HCT116 (cell line): ENCODE results near the gene MLLT11. TPM values are rescaled to one million over a fixed set of nuclear protein-coding genes. Genes with fewer than 3 reads are reported as not detected.

Experiments
- ATAC-seq: fragments of 200-7000 bp; cut with Tn5 transposase; 2 replicates; pipeline ENCODE4 v1.9.1; 2020; ENCODE audit warnings: mild to moderate bottlenecking, moderate library complexity
- BruUV-seq: library from RNA; stranded (reverse); fragments of 400-500 nt; replicated peaks from 2 replicates; lab custom pipeline; 2021; lab: Mats Ljungman, UMichigan
- CTCF ChIA-PET: fragments of 300-600 bp; sonication (Branson Sonifier 250); formaldehyde crosslinking; loops from one replicate; lab custom pipeline; 2021; ENCODE audit warnings: antibody characterized with exemption; lab: Charles Lee
- POLR2A ChIA-PET: fragments of 300-600, 350-600 bp; sonication (Branson Sonifier 250); formaldehyde crosslinking; loops from one replicate; lab custom pipeline; 2021; ENCODE audit warnings: antibody characterized with exemption; lab: Charles Lee
- RAD21 ChIA-PET, 2 experiments: fragments of 300-600 bp; sonication (Branson Sonifier 250); formaldehyde crosslinking; loops; one replicate each; lab custom pipeline; 2023; ENCODE audit warnings: low total read pairs in 2 of 2; ENCODE audit not compliant: uncharacterized antibody in 2 of 2, unreplicated experiment in 2 of 2, low non-redundant PET in 1 of 2; lab: Charles Lee
- DNase-seq: peaks from one replicate; pipeline ENCODE4 v3.0.0-alpha.2; 2010; ENCODE audit warnings: low read depth, low spot score
- H2AFZ ChIP-seq: fragments of 200-600 bp; shearing (Covaris generic), sonication (generic); 2 replicates; pipeline ENCODE4 v1.6.1; 2017; ENCODE audit warnings: low read depth, mixed run types, mixed read lengths, antibody characterized with exemption, low read length; ENCODE audit not compliant: poor library complexity, severe bottlenecking
- H3K27ac ChIP-seq: 2 replicates; pipeline ENCODE4 v1.5.1; 2012; ENCODE audit warnings: low read depth, low read length
- H3K27me3 ChIP-seq: fragments of 200-600 bp; sonication (generic); 2 replicates; pipeline ENCODE4 v1.6.1; 2016; ENCODE audit warnings: mixed run types, low read length, mixed read lengths; ENCODE audit not compliant: insufficient read depth
- H3K36me3 ChIP-seq, 2 experiments: fragments of 200-500 bp in 1 of 2; fragments of 200-600 bp in 1 of 2; sonication (Bioruptor generic) in 1 of 2; sonication (generic) in 1 of 2; 2 replicates each; pipeline versions ENCODE4 v1.5.1 to v1.6.1; 2014 to 2016; ENCODE audit warnings: low read length in 2 of 2, inconsistent platforms in 1 of 2, mixed read lengths in 1 of 2, mixed run types in 1 of 2; ENCODE audit not compliant: insufficient read depth in 2 of 2, control insufficient read depth in 1 of 2
- H3K4me1 ChIP-seq, 2 experiments: fragments of 200-600 bp in 1 of 2; sonication (generic) in 1 of 2; 2 replicates each; pipeline versions ENCODE4 v1.5.1 to v1.6.1; 2012 to 2017; ENCODE audit warnings: low read length in 2 of 2, inconsistent platforms in 1 of 2, mild to moderate bottlenecking in 1 of 2, mixed read lengths in 1 of 2, mixed run types in 1 of 2, moderate library complexity in 1 of 2; ENCODE audit not compliant: insufficient read depth in 2 of 2, control insufficient read depth in 1 of 2
- H3K4me2 ChIP-seq: fragments of 200-600 bp; sonication (generic); 2 replicates; pipeline ENCODE4 v1.6.1; 2017; ENCODE audit warnings: mixed run types, low read length, mixed read lengths
- H3K4me3 ChIP-seq, 2 experiments: fragments of 200-600 bp in 1 of 2; sonication (generic) in 1 of 2; replicated peaks in 1 of 2; 2 replicates each; pipeline ENCODE4 v1.5.1; 2011 to 2016; ENCODE audit warnings: low read length in 2 of 2, control low read depth in 1 of 2, low read depth in 1 of 2, mild to moderate bottlenecking in 1 of 2, mixed read lengths in 1 of 2, mixed run types in 1 of 2
- H3K79me2 ChIP-seq: fragments of 200-600 bp; sonication (generic); 2 replicates; pipeline ENCODE4 v1.6.1; 2017; ENCODE audit warnings: mild to moderate bottlenecking, mixed run types, low read length, moderate library complexity, mixed read lengths; ENCODE audit not compliant: insufficient read depth
- H3K9ac ChIP-seq: fragments of 200-600 bp; sonication (generic); 2 replicates; pipeline ENCODE4 v1.6.1; 2016; ENCODE audit warnings: low read length, mixed read lengths
- H3K9me2 ChIP-seq: fragments of 200-600 bp; sonication (generic), shearing (Covaris generic); 2 replicates; pipeline ENCODE4 v1.6.1; 2017; ENCODE audit warnings: mixed run types, mild to moderate bottlenecking, moderate library complexity; ENCODE audit not compliant: insufficient read depth
- H3K9me3 ChIP-seq, 2 experiments: fragments of 200-500 bp in 1 of 2; fragments of 200-600 bp in 1 of 2; sonication (Bioruptor generic) in 1 of 2; sonication (generic) in 1 of 2; 2 replicates each; pipeline ENCODE4 v1.6.1; 2014 to 2017; ENCODE audit warnings: low read length in 2 of 2, mixed read lengths in 2 of 2, inconsistent platforms in 1 of 2, low read depth in 1 of 2, mild to moderate bottlenecking in 1 of 2, mixed run types in 1 of 2, moderate library complexity in 1 of 2; ENCODE audit not compliant: control insufficient read depth in 1 of 2, insufficient read depth in 1 of 2
- H4K20me1 ChIP-seq: fragments of 200-600 bp; sonication (generic), shearing (Covaris generic); 2 replicates; pipeline ENCODE4 v1.6.1; 2017; ENCODE audit warnings: mixed run types, mild to moderate bottlenecking, moderate library complexity; ENCODE audit not compliant: insufficient read depth
- ATF3 ChIP-seq: IDR thresholded peaks from 2 replicates; pipeline ENCODE4 v1.6.1; 2012
- CEBPB ChIP-seq: IDR thresholded peaks from 2 replicates; pipeline ENCODE4 v1.6.1; 2012; ENCODE audit warnings: low read depth
- EGR1 ChIP-seq: IDR thresholded peaks from 2 replicates; pipeline ENCODE4 v1.6.1; 2012; ENCODE audit warnings: low read depth
- EZH2phosphoT487 ChIP-seq: fragments of 200-600 bp; IDR thresholded peaks from 2 replicates; pipeline ENCODE4 v1.6.1; 2018; ENCODE audit warnings: antibody characterized with exemption, borderline replicate concordance
- FOSL1 ChIP-seq: IDR thresholded peaks from 2 replicates; pipeline ENCODE4 v1.6.1; 2012; ENCODE audit warnings: low read depth
- RAD21 ChIP-seq: IDR thresholded peaks from 2 replicates; pipeline ENCODE4 v1.6.1; 2012; ENCODE audit warnings: low read depth, mild to moderate bottlenecking
- REST ChIP-seq: IDR thresholded peaks from 2 replicates; pipeline ENCODE4 v1.6.1; 2012; ENCODE audit warnings: low read depth
- SRF ChIP-seq: IDR thresholded peaks from 2 replicates; pipeline ENCODE4 v1.6.1; 2012; ENCODE audit warnings: low read depth
- TCF7L2 ChIP-seq: IDR thresholded peaks from 2 replicates; pipeline ENCODE4 v1.7.0; 2011; ENCODE audit warnings: borderline replicate concordance, inconsistent platforms; ENCODE audit not compliant: insufficient read depth, insufficient read length; ENCODE audit errors: extremely low read depth
- ZNF274 ChIP-seq: fragments of 200-500 bp; sonication (Bioruptor generic); IDR thresholded peaks from 2 replicates; pipeline ENCODE4 v1.6.1; 2014; ENCODE audit warnings: mild to moderate bottlenecking, low read depth, low read length, inconsistent platforms
- intact Hi-C: fragments of 100-400 bp; cut with micrococcal nuclease; formaldehyde crosslinking; loops from 2 replicates; pipeline ENCODE4 v1.10.0; 2022
- total RNA-seq: library from RNA; stranded (reverse); gene quantifications from one replicate; pipeline ENCODE4 v1.2.1, GENCODE V29; 2021; ENCODE audit not compliant: unreplicated experiment
- TF ChIP-seq, protein P1 (sequence below), 3 experiments: fragments of 200-600 bp in 1 of 3; sonication (generic) in 1 of 3; IDR thresholded peaks in 2 of 3; conservative IDR thresholded peaks in 1 of 3; 2 replicates each; pipeline ENCODE4 v1.5.1; 2012 to 2017; ENCODE audit warnings: low read depth in 2 of 3, low read length in 2 of 3, antibody characterized with exemption in 1 of 3, borderline replicate concordance in 1 of 3, control low read depth in 1 of 3, mild to moderate bottlenecking in 1 of 3, mixed read lengths in 1 of 3, mixed run types in 1 of 3, moderate library complexity in 1 of 3; ENCODE audit not compliant: insufficient read depth in 1 of 3
- TF ChIP-seq, protein P2 (sequence below): IDR thresholded peaks from 2 replicates; pipeline ENCODE4 v1.6.1; 2012

The MLLT11 gene
- total RNA-seq, 1 experiment from 2014 or later, result 0.17 TPM

- ChIA-PET RAD21 (no interaction called here), POLR2A (no interaction called here)
- no TSS peak for BruUV-seq
Observed at GRCh38 chr1:151043163-151043562, 17.0 kb upstream of the MLLT11 start.

More at GRCh38 chr1:151043163-151043562, 17.0 kb upstream of the MLLT11 start:
- no peaks in the 10 kb centered on the region for H3K9me3 ChIP-seq
- H3K36me3 ChIP-seq, result no peaks in the 10 kb centered on the region
- H3K9me2 ChIP-seq, result no peaks in the 10 kb centered on the region
- no peak overlapping the region for H3K27ac ChIP-seq
- H3K27me3 ChIP-seq, result no peaks in the 10 kb centered on the region
- intact Hi-C loops, result no loop called here
- DNase-seq (no peak), ATAC-seq (no peak)
- no peaks in the 10 kb centered on the region for H3K4me1 ChIP-seq
- H3K4me2 ChIP-seq, result no peak overlapping the region
- H3K79me2 ChIP-seq, result no peaks in the 10 kb centered on the region
- no peak overlapping the region for H2AFZ ChIP-seq
- no peaks in the 10 kb centered on the region for H4K20me1 ChIP-seq
- no peak overlapping the region for H3K4me3 ChIP-seq
- TF ChIP-seq, protein P1, sequence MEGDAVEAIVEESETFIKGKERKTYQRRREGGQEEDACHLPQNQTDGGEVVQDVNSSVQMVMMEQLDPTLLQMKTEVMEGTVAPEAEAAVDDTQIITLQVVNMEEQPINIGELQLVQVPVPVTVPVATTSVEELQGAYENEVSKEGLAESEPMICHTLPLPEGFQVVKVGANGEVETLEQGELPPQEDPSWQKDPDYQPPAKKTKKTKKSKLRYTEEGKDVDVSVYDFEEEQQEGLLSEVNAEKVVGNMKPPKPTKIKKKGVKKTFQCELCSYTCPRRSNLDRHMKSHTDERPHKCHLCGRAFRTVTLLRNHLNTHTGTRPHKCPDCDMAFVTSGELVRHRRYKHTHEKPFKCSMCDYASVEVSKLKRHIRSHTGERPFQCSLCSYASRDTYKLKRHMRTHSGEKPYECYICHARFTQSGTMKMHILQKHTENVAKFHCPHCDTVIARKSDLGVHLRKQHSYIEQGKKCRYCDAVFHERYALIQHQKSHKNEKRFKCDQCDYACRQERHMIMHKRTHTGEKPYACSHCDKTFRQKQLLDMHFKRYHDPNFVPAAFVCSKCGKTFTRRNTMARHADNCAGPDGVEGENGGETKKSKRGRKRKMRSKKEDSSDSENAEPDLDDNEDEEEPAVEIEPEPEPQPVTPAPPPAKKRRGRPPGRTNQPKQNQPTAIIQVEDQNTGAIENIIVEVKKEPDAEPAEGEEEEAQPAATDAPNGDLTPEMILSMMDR (IDR thresholded peaks at IDR 0.05 in 2 of 3, conservative IDR thresholded peaks at IDR 0.05 in 1 of 3; ENCODE audit: borderline replicate concordance in 1 of 3, insufficient read depth in 1 of 3, low read depth in 2 of 3, low read length in 2 of 3), result no peak
- TF ChIP-seq EZH2phosphoT487 (no peak), CEBPB (no peak), ZNF274 (no peak), SRF (no peak), ATF3 (no peak), EGR1 (no peak), TCF7L2 (no peak), REST (no peak), FOSL1 (no peak), RAD21 (no peak)
- TF ChIP-seq, protein P2, sequence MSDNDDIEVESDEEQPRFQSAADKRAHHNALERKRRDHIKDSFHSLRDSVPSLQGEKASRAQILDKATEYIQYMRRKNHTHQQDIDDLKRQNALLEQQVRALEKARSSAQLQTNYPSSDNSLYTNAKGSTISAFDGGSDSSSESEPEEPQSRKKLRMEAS, result no peak
- CTCF ChIA-PET, result interaction anchor here (1.0 to 2.5 kb wide), 2 partner anchors 18 to 28 kb away, joined by 3 to 6 read pairs; no protein-coding TSS in a partner anchor
- no peak overlapping the region for H3K9ac ChIP-seq
